ENCODE results near the gene EEF1A2. TPM values are rescaled to one million over a fixed set of nuclear protein-coding genes. Genes with fewer than 3 reads are reported as not detected.

The EEF1A2 gene
- total RNA-seq, 6 experiments from 2014 or later, result 0.22 to 153 (median 1.0) TPM

GRCh38 chr20:63533388-63533787 is 34.5 kb upstream of the EEF1A2 start:
- H3K4me1 ChIP-seq, result peaks cover 0 to 16% (median 7%) of the 10 kb centered on the region in 4 donors
- ATAC-seq (no peak), DNase-seq (peak in 1 of 3 donors; percentile 39)
- H3K36me3 ChIP-seq, result no peaks in the 10 kb centered on the region
- no peaks in the 10 kb centered on the region for H3K27me3 ChIP-seq
- no peaks in the 10 kb centered on the region for H3K9me3 ChIP-seq
- H3K4me3 ChIP-seq, result no peak overlapping the region
- H3K27ac ChIP-seq, result no peak overlapping the region
- 85% methylated on average over 5 of the region's 14 CpGs for WGBS (ENCODE audit: insufficient coverage, low coverage, low lambda C conversion rate, missing lambda C conversion rate)
- intact Hi-C loops (cut with DNase I), result loop anchor here in 1 of 2 donors (10.0 kb wide), 1 partner anchor 441 kb away; the partner anchor contains the start of gene SAMD10
- TF ChIP-seq CTCF (IDR thresholded peaks at IDR 0.05) (no peak), POLR2A (IDR thresholded peaks at IDR 0.05) (no peak)

GRCh38 chr20:63532449-63532971 is 33.6 kb upstream of the EEF1A2 start:
- H3K9me3 ChIP-seq, result no peaks in the 10 kb centered on the region
- H3K4me1 ChIP-seq, result peaks cover 0 to 13% (median 6%) of the 10 kb centered on the region in 4 donors
- DNase-seq (peak in 2 of 3 donors; percentile 43 to 56), ATAC-seq (no peak)
- intact Hi-C loops (cut with DNase I), result loop anchor here in 1 of 2 donors (10.0 kb wide), 1 partner anchor 442 kb away; the partner anchor contains the start of gene SAMD10
- H3K4me3 ChIP-seq, result no peak overlapping the region
- H3K27ac ChIP-seq, result no peak overlapping the region
- 87% methylated on average over 3 of the region's 24 CpGs for WGBS (ENCODE audit: insufficient coverage, low coverage, low lambda C conversion rate, missing lambda C conversion rate)
- TF ChIP-seq POLR2A (IDR thresholded peaks at IDR 0.05), result no peak
- no peaks in the 10 kb centered on the region for H3K27me3 ChIP-seq
- H3K36me3 ChIP-seq, result no peaks in the 10 kb centered on the region

GRCh38 chr20:63531686-63532448 is 33.0 kb upstream of the EEF1A2 start:
- H3K9me3 ChIP-seq, result no peaks in the 10 kb centered on the region
- no peaks in the 10 kb centered on the region for H3K36me3 ChIP-seq
- intact Hi-C loops (cut with DNase I), result loop anchor here in 1 of 2 donors (10.0 kb wide), 1 partner anchor 443 kb away; the partner anchor contains the start of gene SAMD10
- 87% methylated on average over 17 of the region's 27 CpGs for WGBS (ENCODE audit: insufficient coverage, low coverage, low lambda C conversion rate, missing lambda C conversion rate)
- TF ChIP-seq CTCF (IDR thresholded peaks at IDR 0.05), result no peak
- TF ChIP-seq POLR2A (IDR thresholded peaks at IDR 0.05), result no peak
- no peak overlapping the region for H3K27ac ChIP-seq
- ATAC-seq, result no peak
- no peaks in the 10 kb centered on the region for H3K27me3 ChIP-seq
- H3K4me1 ChIP-seq, result peaks cover 0 to 8% (median 3%) of the 10 kb centered on the region in 4 donors
- peak in 1 of 3 donors; percentile 26 for DNase-seq
- no peak overlapping the region for H3K4me3 ChIP-seq

GRCh38 chr20:63530788-63531160 is 31.9 kb upstream of the EEF1A2 start:
- DNase-seq, result peak; percentile 30 to 48 (median 46)
- no peaks in the 10 kb centered on the region for H3K9me3 ChIP-seq
- no peak overlapping the region for H3K4me3 ChIP-seq
- intact Hi-C loops (cut with DNase I), result loop anchor here in 1 of 2 donors (10.0 kb wide), 1 partner anchor 444 kb away; the partner anchor contains the start of gene SAMD10
- no peak for TF ChIP-seq CTCF (IDR thresholded peaks at IDR 0.05)
- no peak for TF ChIP-seq POLR2A (IDR thresholded peaks at IDR 0.05)
- WGBS (ENCODE audit: insufficient coverage, low coverage, low lambda C conversion rate, missing lambda C conversion rate), result 49% methylated on average over 4 of the region's 14 CpGs
- H3K27ac ChIP-seq, result no peak overlapping the region
- H3K27me3 ChIP-seq, result no peaks in the 10 kb centered on the region
- no peak for ATAC-seq
- H3K4me1 ChIP-seq, result peaks cover 0 to 8% (median 2%) of the 10 kb centered on the region in 4 donors
- no peaks in the 10 kb centered on the region for H3K36me3 ChIP-seq

Measured in right lobe of liver (tissue), 6 donors.